SIG-M5 treated with dmso at 0.1 percent for 504 hours (cell line): Measurements from ENCODE around the gene CRIP1.

Experiments used
- DNase-seq: peaks from one replicate; lab custom pipeline; 2025; ENCODE audit not compliant: unreplicated experiment; lab: John Stamatoyannopoulos, UW

CRIP1 gene

DNA sequence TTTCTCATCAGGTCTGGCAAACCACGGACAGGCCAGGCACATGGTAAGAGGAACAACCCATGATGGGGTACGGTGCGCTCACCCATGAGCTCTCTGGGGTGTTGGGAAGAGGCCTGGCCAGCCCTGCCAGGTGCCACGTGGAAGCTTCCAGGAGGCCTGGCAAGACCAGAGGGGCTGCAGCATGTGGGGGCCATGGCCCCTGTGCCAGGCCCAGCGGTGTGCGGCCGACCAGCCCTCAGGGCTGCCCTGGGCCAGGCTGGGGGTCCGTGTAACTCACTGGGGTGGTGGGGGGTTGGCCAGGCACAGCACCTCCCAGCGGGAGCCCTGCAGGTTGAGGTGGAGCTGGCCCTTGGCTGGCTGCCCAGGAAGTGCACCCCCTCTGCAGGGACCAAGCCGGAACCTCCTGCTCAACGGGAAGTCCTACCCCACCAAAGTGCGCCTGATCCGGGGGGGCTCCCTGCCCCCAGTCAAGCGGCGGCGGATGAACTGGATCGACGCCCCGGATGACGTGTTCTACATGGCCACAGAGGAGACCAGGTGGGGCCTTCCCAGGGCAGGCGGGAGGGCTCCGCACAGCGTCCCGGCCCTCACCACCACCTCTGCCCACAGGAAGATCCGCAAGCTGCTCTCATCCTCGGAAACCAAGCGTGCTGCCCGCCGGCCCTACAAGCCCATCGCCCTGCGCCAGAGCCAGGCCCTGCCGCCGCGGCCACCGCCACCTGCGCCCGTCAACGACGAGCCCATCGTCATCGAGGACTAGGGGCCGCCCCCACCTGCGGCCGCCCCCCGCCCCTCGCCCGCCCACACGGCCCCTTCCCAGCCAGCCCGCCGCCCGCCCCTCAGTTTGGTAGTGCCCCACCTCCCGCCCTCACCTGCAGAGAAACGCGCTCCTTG, 17.0 kb upstream of the CRIP1 start:
- no peak for DNase-seq

DNA sequence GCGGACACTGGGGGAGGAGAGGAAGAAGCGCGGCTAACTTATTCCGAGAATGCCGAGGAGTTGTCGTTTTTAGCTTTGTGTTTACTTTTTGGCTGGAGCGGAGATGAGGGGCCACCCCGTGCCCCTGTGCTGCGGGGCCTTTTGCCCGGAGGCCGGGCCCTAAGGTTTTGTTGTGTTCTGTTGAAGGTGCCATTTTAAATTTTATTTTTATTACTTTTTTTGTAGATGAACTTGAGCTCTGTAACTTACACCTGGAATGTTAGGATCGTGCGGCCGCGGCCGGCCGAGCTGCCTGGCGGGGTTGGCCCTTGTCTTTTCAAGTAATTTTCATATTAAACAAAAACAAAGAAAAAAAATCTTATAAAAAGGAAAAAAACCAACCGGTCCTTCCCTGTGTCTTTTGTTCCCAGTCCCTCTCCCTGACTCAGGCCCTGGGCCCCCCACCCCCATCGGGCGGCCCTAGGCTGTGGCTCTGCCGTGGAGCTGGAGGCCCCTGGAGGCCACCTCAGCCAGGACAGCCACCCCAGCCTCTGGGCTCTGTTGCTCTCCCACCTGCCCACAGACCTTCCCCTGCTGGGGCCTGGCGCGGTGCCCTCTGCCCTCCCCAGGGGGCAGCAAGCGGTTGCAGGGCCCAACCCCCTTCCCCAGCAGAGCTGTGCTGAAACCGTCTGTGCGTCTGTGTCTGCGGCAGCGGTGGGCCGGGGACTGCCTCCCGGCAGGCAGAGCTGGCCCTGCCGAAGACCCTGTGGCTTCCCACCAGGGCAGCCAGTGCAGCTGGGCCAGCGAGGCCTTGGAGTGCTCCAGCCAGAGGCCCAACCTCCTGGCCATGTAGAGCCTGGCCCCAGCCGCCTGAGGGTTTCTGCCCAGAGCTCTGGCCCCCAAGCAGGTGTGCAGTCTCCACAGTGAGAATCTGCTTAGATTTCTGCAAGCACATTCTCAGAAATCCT, 16.1 kb upstream of the CRIP1 start:
- DNase-seq: no peak

DNA sequence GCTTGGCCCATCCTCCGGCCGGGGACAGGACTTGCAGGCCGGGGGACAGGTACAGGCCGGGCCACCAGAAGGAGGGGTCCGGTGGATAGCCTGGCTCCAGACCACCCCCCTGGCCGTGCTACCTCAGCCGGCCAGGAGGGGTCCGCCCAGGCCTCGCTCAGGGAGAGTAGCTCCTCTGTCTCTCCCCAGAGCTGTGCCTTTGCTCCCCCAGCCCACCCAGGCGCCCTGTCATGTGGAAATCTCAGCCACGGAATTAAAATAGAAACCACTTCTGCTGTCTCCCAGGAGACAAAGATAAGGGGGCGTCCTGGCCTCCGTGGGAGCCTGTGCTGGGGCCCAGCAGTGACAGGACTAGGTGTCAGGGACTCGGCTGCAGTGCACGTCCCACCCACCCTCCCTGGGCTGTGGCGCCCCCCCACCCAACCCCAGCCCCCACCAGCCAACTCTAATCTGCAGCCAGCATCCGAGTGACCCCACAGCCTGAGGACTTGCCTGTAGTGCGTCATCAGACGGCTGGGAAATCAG, 15.3 kb upstream of the CRIP1 start:
- DNase-seq: no peak

DNA sequence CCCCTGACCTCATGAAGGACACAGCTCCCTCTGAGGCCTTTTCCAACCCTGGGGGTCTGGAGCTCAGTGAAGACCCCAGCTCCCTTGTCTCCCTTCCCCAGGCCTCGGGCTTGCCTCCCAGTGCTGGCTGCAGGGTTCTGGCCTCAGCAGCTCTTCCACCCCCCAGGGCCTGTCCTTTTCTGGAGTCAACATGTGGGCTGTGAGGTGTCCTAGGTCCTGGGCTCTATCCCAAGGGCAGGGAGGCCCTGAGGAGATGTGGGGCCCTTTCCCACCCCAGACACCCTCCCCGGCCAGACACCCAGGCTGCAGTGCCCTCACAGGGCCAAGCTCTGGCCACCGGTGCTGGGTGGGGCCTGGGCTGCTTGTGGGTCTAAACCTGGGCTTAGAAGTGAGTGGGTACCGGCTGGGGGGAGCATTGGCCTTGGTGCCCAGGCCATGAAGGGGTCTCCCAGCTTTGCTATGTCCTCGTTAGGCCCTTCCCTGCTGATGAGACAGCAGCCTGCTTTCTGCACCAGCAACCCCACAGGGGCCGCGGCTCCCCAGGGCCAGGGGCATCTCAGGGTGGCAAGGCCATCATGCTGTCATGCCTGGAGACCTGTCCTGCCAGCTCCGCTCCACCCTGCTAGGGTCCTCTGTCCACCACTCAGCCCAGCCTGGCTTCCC, 14.7 kb upstream of the CRIP1 start:
- DNase-seq: no peak

GRCh38 chr14:105472486-105472991, 14.1 kb upstream of the CRIP1 start:
- DNase-seq: no peak

DNA sequence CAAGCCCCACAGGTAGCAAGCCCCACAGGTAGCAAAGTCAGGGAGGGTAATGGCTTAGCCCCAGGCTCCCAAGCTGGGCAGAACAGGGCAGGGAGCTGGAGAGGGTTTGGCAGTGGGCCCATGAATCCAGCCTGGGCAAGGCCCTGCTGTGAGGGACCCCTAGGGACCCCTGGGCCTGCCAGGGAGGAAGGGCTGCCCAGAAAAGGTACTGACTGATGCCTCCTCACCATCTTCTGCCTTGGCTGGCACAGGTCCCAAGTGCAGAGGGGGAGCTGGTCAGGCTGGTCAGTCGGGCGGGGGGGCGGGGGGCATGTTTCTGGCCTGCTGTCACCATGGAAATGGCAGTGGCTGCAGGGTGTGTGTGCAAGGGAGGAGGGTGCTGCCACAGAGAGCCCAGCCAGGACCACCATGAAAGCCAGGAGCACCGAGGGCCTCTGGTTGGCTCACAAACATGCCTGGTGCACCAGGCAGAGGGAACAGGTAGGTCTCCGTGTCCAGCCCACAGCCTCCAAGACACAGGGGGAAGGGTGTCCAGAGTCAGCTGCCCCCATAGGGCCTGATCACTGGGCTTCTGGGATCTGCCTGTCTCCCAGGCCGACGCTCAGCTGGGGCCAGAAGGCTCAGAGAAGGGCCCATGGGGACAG, 13.5 kb upstream of the CRIP1 start:
- DNase-seq: no peak

DNA sequence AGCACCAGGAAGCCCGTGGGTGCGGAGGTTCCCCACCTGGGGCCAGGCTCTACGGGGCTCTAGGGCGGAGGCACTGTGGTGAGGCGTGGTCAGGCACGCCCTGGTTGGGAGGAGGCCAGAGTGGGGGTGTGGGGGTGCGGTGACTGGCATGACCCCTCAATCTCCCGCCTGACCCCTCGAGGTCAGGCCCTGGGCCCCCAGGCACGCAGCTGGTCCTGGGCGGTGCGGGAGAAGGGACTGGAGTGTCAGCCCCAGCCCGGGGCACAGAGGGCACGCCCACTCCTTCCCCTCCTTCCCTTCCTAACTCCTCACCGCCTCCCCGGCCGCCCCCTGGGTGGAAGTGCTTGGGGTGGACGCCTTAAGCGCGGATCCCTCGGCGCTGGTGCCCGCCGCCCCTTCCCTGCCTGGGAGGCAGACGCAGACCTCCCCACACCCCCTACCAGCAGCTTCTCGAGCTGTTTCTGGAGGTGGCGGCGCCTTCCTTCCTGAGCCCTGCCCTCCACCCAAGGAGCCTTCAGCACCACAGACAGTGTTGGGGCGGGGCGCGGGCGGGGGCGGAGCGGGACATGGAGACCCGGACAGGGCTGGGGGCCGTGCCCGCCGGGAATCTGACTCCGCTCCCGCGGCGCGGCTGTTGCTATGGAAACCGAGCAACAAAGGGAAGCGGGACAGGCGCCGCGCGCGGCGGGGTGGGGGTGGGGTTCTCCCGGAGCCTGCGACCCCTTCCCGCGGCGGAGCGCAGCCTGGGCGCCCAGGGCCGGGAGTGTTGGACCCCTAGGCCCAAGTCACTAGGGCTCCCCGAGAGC, 12.8 kb upstream of the CRIP1 start:
- DNase-seq: peak; percentile 73

DNA sequence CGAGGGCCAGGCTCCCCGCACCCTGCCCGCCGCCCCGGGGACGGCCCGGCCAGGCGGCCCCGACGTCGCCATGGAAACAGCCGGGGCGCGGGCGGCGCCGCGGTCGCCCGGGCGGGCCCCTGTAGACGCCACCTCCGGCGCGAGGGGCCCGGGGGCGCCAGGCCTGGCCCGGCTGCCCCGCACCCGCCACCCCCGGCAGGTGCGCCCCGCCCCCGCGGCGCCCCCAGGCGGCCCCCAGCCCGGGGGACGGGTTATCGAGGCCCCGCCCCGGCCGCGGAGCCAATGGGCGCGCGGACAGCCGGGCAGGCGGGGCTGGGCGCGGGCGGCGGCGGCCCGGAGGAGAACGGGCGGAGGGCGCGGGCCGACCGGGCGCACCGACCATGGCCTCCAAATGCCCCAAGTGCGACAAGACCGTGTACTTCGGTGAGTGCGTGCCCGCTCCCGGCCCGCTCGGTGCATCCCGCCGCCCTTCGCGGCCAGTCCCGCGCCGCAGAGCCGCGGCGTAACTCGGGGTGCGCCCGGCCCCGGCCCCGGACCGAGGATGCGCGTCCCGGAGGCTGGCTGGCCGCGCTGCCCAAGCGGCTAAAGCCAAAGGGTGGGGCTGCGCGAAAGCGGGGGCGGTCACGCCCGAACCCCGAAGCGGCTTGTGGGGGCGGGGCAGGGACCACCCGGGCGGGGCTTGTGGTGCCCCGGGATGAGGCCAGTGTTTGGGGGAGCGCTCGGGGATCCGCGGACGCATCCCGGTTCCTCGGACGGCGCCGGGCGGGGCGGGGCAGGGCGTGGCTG, 12.0 kb upstream of the CRIP1 start, which contains the start of gene CRIP2:
Gene CRIP2 (plus strand): TSS at position 339 of the 786 bp plus-strand sequence. CDS start 42 bp downstream, at position 381.
- no peak for DNase-seq

DNA sequence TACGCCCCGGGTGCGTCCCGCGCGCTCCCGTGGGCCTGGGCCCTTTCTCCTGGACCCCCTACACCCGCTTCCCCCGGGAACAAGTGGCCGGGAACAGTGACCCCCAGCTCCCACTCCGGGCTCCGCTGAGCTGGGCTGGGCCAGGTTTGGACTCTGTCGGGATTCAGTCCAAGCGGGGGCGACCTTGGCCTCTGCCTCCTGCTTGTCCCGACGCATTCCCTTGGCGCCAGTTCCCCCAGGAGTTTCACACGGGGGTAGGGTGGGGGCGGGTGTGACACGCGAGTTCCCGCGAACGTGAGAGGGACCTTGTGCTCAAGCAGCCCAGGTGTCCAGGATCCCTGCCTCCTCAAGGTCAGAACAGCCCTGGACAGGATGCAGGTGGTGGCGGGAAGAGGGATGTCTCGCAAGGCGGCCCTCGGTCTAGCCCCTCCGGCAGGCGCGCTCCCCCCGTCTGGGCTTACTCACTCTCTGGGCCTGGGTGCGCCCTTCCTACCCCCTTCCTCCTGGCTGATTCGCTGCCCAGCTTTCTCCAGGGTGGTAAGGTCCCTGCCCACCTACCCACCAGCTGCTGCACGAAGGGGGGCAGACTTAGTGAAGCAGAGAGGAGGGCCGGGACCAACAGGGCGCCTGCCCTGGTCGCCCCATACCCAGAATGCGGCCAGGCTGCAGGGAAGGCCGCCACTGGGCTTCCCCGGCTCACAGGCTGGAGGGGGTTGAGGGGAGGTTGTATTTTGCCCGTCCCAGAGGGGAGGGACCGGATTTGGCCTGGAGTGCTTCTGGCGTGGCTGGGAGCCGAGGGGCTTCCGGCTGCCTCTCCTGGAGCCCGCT, 11.2 kb upstream of the CRIP1 start:
- DNase-seq: no peak

DNA sequence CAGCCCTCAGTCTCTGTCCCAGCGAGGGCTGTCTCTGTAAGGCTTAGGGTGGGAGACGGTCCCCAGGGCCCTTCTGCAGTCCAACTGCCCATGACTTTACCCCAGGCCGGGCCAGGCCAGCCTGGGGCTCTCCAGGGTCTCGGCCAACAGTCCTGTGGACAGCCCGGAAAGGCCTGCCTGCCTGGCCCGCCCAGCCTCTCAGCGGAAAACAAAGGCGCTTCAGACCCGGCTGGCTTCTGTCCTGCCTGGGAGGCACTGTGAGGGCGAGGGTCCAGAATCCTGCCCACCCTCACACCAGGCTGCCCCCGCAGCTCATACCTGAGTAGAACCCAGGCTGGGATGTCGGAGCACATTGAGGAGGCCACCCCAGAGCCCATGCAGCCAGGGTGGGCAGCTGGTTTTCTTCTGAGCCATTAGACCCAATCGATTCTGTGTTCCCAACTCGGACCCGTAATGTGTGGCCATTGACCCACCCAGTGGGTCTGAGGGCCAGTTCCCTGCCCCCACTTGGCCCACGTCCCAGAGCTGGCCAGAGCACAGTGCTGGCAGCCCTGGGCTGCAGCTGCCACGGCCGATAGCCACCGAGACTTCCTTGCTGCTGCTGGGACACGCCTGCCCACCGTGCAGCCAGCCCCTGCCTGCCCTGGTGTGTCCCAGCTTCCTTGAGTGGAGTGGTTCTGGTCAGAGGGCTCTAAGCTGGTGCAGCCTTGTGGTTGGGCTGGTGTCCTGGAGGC, 10.4 kb upstream of the CRIP1 start:
- no peak for DNase-seq

DNA sequence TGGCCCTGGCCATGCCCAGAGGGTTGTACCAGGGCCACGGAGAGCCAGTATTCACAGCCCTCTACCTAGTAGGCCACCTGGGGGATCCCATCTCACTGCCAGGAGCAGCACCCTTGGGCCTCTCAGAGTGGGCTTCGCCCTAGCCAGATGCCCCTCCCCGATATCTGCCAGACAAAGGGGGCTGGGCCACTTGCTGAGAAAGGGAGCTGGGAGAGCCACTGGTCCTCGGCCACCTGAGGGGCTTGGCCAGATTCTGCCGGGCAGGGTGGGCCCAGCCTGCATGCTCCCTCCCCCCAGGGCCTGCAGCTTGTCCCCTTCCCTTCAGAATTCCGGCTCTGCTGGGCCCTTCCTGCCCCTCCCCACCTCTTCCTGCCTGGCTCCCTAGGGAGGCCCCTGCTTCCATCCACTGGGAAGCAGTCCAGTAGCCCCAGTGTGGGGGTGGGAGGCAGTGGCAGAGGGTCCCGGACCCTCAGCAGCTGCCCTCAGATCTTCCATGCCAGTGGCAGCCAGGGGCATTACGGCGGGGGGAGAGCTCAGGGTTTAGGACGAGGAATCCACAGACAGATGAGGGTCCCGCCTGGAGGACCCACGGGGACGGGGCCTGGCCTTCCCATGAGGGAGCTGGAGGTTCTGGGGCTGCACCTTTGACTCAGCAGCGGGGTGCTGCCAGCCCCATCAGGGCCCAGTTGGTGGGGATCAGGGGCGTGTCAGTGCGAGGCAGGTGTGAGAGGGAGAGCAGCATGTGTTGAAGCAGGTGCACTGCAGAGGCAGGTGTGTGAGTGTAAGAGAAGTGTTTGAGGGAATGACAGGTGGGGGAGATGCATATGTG, 9.6 kb upstream of the CRIP1 start:
- DNase-seq: no peak

DNA sequence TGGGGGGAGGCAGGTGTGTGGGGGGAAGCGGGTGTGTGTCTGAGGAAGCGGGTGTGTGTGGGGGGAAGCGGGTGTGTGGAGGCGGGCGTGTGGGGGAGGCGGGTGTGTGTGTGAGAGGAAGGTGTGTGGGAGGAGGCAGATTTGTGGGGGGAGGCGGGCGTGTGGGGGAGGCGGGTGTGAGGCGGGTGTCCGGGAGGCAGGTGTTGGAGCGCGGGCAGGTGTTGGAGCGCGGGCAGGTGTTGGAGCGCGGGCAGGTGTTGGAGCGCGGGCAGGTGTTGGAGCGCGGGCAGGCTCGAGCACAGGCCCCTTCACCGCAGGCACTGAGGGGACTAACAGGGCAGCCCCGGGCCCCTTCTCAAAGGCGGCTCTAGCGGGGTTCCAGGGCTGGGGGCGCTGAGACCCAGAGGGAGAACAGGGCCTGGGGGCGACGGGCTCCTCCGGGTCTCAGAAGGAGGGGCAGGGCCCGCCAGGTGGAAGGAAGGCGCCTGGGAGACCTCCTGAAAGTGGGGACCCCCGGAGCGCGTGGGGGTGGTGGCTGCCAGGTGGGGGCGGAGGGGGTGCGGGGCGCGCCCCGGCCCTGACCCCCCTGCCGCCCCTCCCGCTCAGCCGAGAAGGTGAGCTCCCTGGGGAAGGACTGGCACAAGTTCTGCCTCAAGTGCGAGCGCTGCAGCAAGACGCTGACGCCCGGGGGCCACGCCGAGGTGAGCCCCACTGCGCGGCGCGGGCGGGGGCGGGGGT, 8.9 kb upstream of the CRIP1 start:
- DNase-seq: no peak

- no peak for DNase-seq
These were observed 8.1 kb upstream of the CRIP1 start for GRCh38 chr14:105478398-105479251.

DNA sequence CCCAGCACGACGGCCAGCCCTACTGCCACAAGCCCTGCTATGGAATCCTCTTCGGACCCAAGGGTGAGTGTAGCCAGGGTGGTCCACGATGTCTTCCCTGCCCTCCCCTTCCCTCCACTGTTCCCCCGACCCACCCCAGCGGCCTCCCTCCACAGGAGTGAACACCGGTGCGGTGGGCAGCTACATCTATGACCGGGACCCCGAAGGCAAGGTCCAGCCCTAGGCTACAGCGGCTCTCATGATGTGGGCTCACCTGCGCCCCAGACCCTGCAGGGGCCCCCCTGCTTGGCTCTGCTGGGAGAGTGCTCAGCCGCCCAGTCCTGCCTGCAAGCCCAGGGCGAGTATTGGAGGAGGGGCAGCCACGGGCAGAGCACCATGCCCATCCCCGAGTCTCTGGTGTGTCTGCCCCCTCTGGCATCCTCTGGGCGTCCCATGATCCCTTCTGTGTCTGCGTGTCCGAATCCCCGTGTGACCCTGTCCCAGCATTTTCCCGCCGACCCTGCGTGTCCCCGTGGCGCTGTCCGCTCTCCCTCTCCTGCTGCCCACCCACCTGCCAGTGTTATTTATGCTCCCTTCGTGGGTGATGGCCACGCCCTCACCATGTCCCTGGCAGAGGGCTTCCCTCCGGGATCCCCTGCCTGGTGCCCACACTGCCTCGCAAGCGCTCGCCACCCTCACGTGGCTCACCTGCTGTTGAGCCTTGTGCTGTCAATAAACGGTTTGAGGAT, 7.1 kb upstream of the CRIP1 start:
- no peak for DNase-seq
